Activated naive CD8-positive, alpha-beta T cell treated with anti-CD3 and anti-CD28 coated beads, Interleukin-2, amount 50 U/mL, for 24 hours (primary cell): Measurements from ENCODE around the gene COX4I1.

ENCODE experiments used
- ATAC-seq: fragments of 150-1000 bp; cut with Tn5 transposase; one replicate; pipeline ENCODE4 v1.10.0; 2021
- DNase-seq: peaks from one replicate; pipeline ENCODE4 v3.0.0; 2021
- H3K27ac Mint-ChIP-seq: one replicate; pipeline ENCODE4 v1.8.0; 2021; ENCODE audit warnings: mild to moderate bottlenecking, mixed read lengths
- H3K27me3 Mint-ChIP-seq: one replicate; pipeline ENCODE4 v1.8.0; 2021; ENCODE audit warnings: mixed read lengths
- H3K36me3 Mint-ChIP-seq: one replicate; pipeline ENCODE4 v1.8.0; 2021; ENCODE audit warnings: low read depth, mixed read lengths
- H3K4me1 Mint-ChIP-seq: one replicate; pipeline ENCODE4 v1.8.0; 2021; ENCODE audit warnings: mixed read lengths
- H3K4me3 Mint-ChIP-seq: one replicate; pipeline ENCODE4 v1.8.0; 2021; ENCODE audit warnings: mild to moderate bottlenecking, moderate library complexity, mixed read lengths
- H3K9me3 Mint-ChIP-seq: one replicate; pipeline ENCODE4 v1.8.0; 2021; ENCODE audit warnings: mixed read lengths

COX4I1 gene

GRCh38 chr16:85843471-85844168 lies 44.1 kb downstream of the COX4I1 start:
- no peak for ATAC-seq
- Mint-ChIP-seq H3K36me3 (no peaks in the 10 kb centered on the region), H3K4me1 (peaks cover 5% of the 10 kb centered on the region), H3K27ac (no peak overlapping the region), H3K9me3 (no peaks in the 10 kb centered on the region), H3K4me3 (no peak overlapping the region), H3K27me3 (peaks cover 24% of the 10 kb centered on the region)
- no peak for DNase-seq

- Mint-ChIP-seq H3K4me1 (peaks cover 5% of the 10 kb centered on the region), H3K27ac (no peak overlapping the region), H3K4me3 (no peak overlapping the region)
Observed at GRCh38 chr16:85844169-85844481, 44.6 kb downstream of the COX4I1 start.

GRCh38 chr16:85844786-85845185 lies 45.3 kb downstream of the COX4I1 start:
- H3K4me3 Mint-ChIP-seq = no peak overlapping the region
- DNase-seq (no peak), ATAC-seq (no peak)
- no peak overlapping the region for H3K27ac Mint-ChIP-seq
- H3K4me1 Mint-ChIP-seq = peaks cover 5% of the 10 kb centered on the region
- peaks cover 22% of the 10 kb centered on the region for H3K27me3 Mint-ChIP-seq
- H3K9me3 Mint-ChIP-seq = no peaks in the 10 kb centered on the region
- H3K36me3 Mint-ChIP-seq = no peaks in the 10 kb centered on the region

More at GRCh38 chr16:85844169-85844481, 44.6 kb downstream of the COX4I1 start:
- peaks cover 20% of the 10 kb centered on the region for H3K27me3 Mint-ChIP-seq
- DNase-seq (no peak), ATAC-seq (no peak)
- no peaks in the 10 kb centered on the region for H3K36me3 Mint-ChIP-seq
- H3K9me3 Mint-ChIP-seq = no peaks in the 10 kb centered on the region

- no peak overlapping the region for H3K27ac Mint-ChIP-seq
Observed at GRCh38 chr16:85845266-85845665, 45.8 kb downstream of the COX4I1 start.

GRCh38 chr16:85846461-85846860 lies 47.0 kb downstream of the COX4I1 start:
- DNase-seq = no peak
- Mint-ChIP-seq H3K27ac (no peak overlapping the region), H3K36me3 (no peaks in the 10 kb centered on the region), H3K4me3 (no peak overlapping the region), H3K9me3 (no peaks in the 10 kb centered on the region), H3K27me3 (peaks cover 24% of the 10 kb centered on the region), H3K4me1 (peaks cover 5% of the 10 kb centered on the region)
- ATAC-seq = no peak

More at GRCh38 chr16:85845266-85845665, 45.8 kb downstream of the COX4I1 start:
- Mint-ChIP-seq H3K36me3 (no peaks in the 10 kb centered on the region), H3K4me3 (no peak overlapping the region), H3K4me1 (peaks cover 5% of the 10 kb centered on the region), H3K9me3 (no peaks in the 10 kb centered on the region), H3K27me3 (peaks cover 24% of the 10 kb centered on the region)
- ATAC-seq = no peak
- no peak for DNase-seq

- no peak overlapping the region for H3K4me3 Mint-ChIP-seq
- DNase-seq = no peak
- peaks cover 24% of the 10 kb centered on the region for H3K27me3 Mint-ChIP-seq
- no peaks in the 10 kb centered on the region for H3K36me3 Mint-ChIP-seq
- ATAC-seq = no peak
- peaks cover 5% of the 10 kb centered on the region for H3K4me1 Mint-ChIP-seq
- H3K27ac Mint-ChIP-seq = no peak overlapping the region
- no peaks in the 10 kb centered on the region for H3K9me3 Mint-ChIP-seq
Observed at GRCh38 chr16:85847036-85847435, 47.5 kb downstream of the COX4I1 start.

GRCh38 chr16:85847681-85848601 lies 48.4 kb downstream of the COX4I1 start:
- peaks cover 5% of the 10 kb centered on the region for H3K4me1 Mint-ChIP-seq
- peaks cover 24% of the 10 kb centered on the region for H3K27me3 Mint-ChIP-seq
- no peak overlapping the region for H3K4me3 Mint-ChIP-seq
- DNase-seq (no peak), ATAC-seq (no peak)
- no peak overlapping the region for H3K27ac Mint-ChIP-seq
- H3K36me3 Mint-ChIP-seq = no peaks in the 10 kb centered on the region
- no peaks in the 10 kb centered on the region for H3K9me3 Mint-ChIP-seq

GRCh38 chr16:85848986-85849385 lies 49.5 kb downstream of the COX4I1 start:
- DNase-seq = no peak
- Mint-ChIP-seq H3K27ac (no peak overlapping the region), H3K9me3 (no peaks in the 10 kb centered on the region), H3K27me3 (peaks cover 24% of the 10 kb centered on the region), H3K36me3 (no peaks in the 10 kb centered on the region), H3K4me1 (peaks cover 5% of the 10 kb centered on the region), H3K4me3 (no peak overlapping the region)
- ATAC-seq = no peak

- Mint-ChIP-seq H3K27me3 (peaks cover 22% of the 10 kb centered on the region), H3K4me3 (no peak overlapping the region), H3K36me3 (no peaks in the 10 kb centered on the region), H3K4me1 (peaks cover 5% of the 10 kb centered on the region), H3K9me3 (no peaks in the 10 kb centered on the region), H3K27ac (no peak overlapping the region)
- ATAC-seq (no peak), DNase-seq (no peak)
Observed at GRCh38 chr16:85849388-85849787, 49.9 kb downstream of the COX4I1 start.

GRCh38 chr16:85850344-85850880 lies 50.9 kb downstream of the COX4I1 start:
- Mint-ChIP-seq H3K27ac (no peak overlapping the region), H3K4me3 (no peak overlapping the region), H3K36me3 (no peaks in the 10 kb centered on the region), H3K4me1 (no peaks in the 10 kb centered on the region), H3K27me3 (peaks cover 16% of the 10 kb centered on the region), H3K9me3 (peaks cover 5% of the 10 kb centered on the region)
- DNase-seq (no peak), ATAC-seq (no peak)

- H3K27ac Mint-ChIP-seq = no peak overlapping the region
- H3K36me3 Mint-ChIP-seq = no peaks in the 10 kb centered on the region
- H3K4me3 Mint-ChIP-seq = no peak overlapping the region
- DNase-seq (no peak), ATAC-seq (no peak)
- peaks cover 20% of the 10 kb centered on the region for H3K27me3 Mint-ChIP-seq
- peaks cover 5% of the 10 kb centered on the region for H3K9me3 Mint-ChIP-seq
- peaks cover 3% of the 10 kb centered on the region for H3K4me1 Mint-ChIP-seq
Observed at GRCh38 chr16:85851034-85851785, 51.7 kb downstream of the COX4I1 start.

GRCh38 chr16:85853547-85854545 lies 54.4 kb downstream of the COX4I1 start:
- Mint-ChIP-seq H3K4me1 (peaks cover 18% of the 10 kb centered on the region), H3K36me3 (no peaks in the 10 kb centered on the region), H3K27me3 (peaks cover 15% of the 10 kb centered on the region), H3K27ac (no peak overlapping the region), H3K9me3 (peaks cover 5% of the 10 kb centered on the region), H3K4me3 (no peak overlapping the region)
- ATAC-seq (no peak), DNase-seq (no peak)

- H3K27ac Mint-ChIP-seq = no peak overlapping the region
- peaks cover 27% of the 10 kb centered on the region for H3K4me1 Mint-ChIP-seq
- no peak for DNase-seq
- H3K36me3 Mint-ChIP-seq = no peaks in the 10 kb centered on the region
- ATAC-seq = no peak
- H3K9me3 Mint-ChIP-seq = peaks cover 5% of the 10 kb centered on the region
- no peak overlapping the region for H3K4me3 Mint-ChIP-seq
- H3K27me3 Mint-ChIP-seq = peaks cover 16% of the 10 kb centered on the region
Observed at GRCh38 chr16:85854935-85855334, 55.4 kb downstream of the COX4I1 start.
